ENCODE measurements around the gene STK32B.

The STK32B gene

GRCh38 chr4:5389756-5390310, 338.6 kb downstream of the STK32B start:
- H3K4me3 ChIP-seq (ENCODE audit: severe bottlenecking), result no peak overlapping the region
- no peak for ATAC-seq (ENCODE audit: low read depth)
- H3K36me3 ChIP-seq (ENCODE audit: low read depth), result no peaks in the 10 kb centered on the region
- H3K4me1 ChIP-seq (ENCODE audit: insufficient read depth, poor library complexity, severe bottlenecking), result no peaks in the 10 kb centered on the region
- no peak for DNase-seq (ENCODE audit: low spot score)
- no peaks in the 10 kb centered on the region for H3K9me3 ChIP-seq (ENCODE audit: severe bottlenecking)
- H3K27me3 ChIP-seq (ENCODE audit: insufficient read depth, poor library complexity, severe bottlenecking), result peaks cover 7% of the 10 kb centered on the region
- TF ChIP-seq CTCF (IDR thresholded peaks at IDR 0.05; ENCODE audit: poor library complexity, severe bottlenecking), result no peak
- no peak overlapping the region for H3K27ac ChIP-seq (ENCODE audit: poor library complexity, severe bottlenecking)

- no peaks in the 10 kb centered on the region for H3K36me3 ChIP-seq (ENCODE audit: low read depth)
- H3K27ac ChIP-seq (ENCODE audit: poor library complexity, severe bottlenecking), result no peak overlapping the region
- no peak for TF ChIP-seq CTCF (IDR thresholded peaks at IDR 0.05; ENCODE audit: poor library complexity, severe bottlenecking)
- no peak overlapping the region for H3K4me3 ChIP-seq (ENCODE audit: severe bottlenecking)
- peaks cover 12% of the 10 kb centered on the region for H3K27me3 ChIP-seq (ENCODE audit: insufficient read depth, poor library complexity, severe bottlenecking)
- no peaks in the 10 kb centered on the region for H3K4me1 ChIP-seq (ENCODE audit: insufficient read depth, poor library complexity, severe bottlenecking)
- DNase-seq (ENCODE audit: low spot score), result no peak
- H3K9me3 ChIP-seq (ENCODE audit: severe bottlenecking), result no peaks in the 10 kb centered on the region
- ATAC-seq (ENCODE audit: low read depth), result no peak
Observed at GRCh38 chr4:5391492-5391891, 340.2 kb downstream of the STK32B start.

GRCh38 chr4:5393911-5394513, 342.7 kb downstream of the STK32B start:
- no peaks in the 10 kb centered on the region for H3K36me3 ChIP-seq (ENCODE audit: low read depth)
- H3K27me3 ChIP-seq (ENCODE audit: insufficient read depth, poor library complexity, severe bottlenecking), result peaks cover 12% of the 10 kb centered on the region
- TF ChIP-seq CTCF (IDR thresholded peaks at IDR 0.05; ENCODE audit: poor library complexity, severe bottlenecking), result no peak
- DNase-seq (ENCODE audit: low spot score) (no peak), ATAC-seq (ENCODE audit: low read depth) (no peak)
- H3K9me3 ChIP-seq (ENCODE audit: severe bottlenecking), result no peaks in the 10 kb centered on the region
- no peak overlapping the region for H3K27ac ChIP-seq (ENCODE audit: poor library complexity, severe bottlenecking)
- no peaks in the 10 kb centered on the region for H3K4me1 ChIP-seq (ENCODE audit: insufficient read depth, poor library complexity, severe bottlenecking)
- no peak overlapping the region for H3K4me3 ChIP-seq (ENCODE audit: severe bottlenecking)

GRCh38 chr4:5395781-5396180, 344.5 kb downstream of the STK32B start:
- H3K36me3 ChIP-seq (ENCODE audit: low read depth), result no peaks in the 10 kb centered on the region
- no peak overlapping the region for H3K4me3 ChIP-seq (ENCODE audit: severe bottlenecking)
- no peaks in the 10 kb centered on the region for H3K9me3 ChIP-seq (ENCODE audit: severe bottlenecking)
- DNase-seq (ENCODE audit: low spot score) (no peak), ATAC-seq (ENCODE audit: low read depth) (no peak)
- peaks cover 12% of the 10 kb centered on the region for H3K27me3 ChIP-seq (ENCODE audit: insufficient read depth, poor library complexity, severe bottlenecking)
- H3K27ac ChIP-seq (ENCODE audit: poor library complexity, severe bottlenecking), result no peak overlapping the region
- no peak for TF ChIP-seq CTCF (IDR thresholded peaks at IDR 0.05; ENCODE audit: poor library complexity, severe bottlenecking)
- no peaks in the 10 kb centered on the region for H3K4me1 ChIP-seq (ENCODE audit: insufficient read depth, poor library complexity, severe bottlenecking)

- peaks cover 12% of the 10 kb centered on the region for H3K27me3 ChIP-seq (ENCODE audit: insufficient read depth, poor library complexity, severe bottlenecking)
- no peak overlapping the region for H3K4me3 ChIP-seq (ENCODE audit: severe bottlenecking)
- DNase-seq (ENCODE audit: low spot score) (no peak), ATAC-seq (ENCODE audit: low read depth) (no peak)
- TF ChIP-seq CTCF (IDR thresholded peaks at IDR 0.05; ENCODE audit: poor library complexity, severe bottlenecking), result no peak
- H3K4me1 ChIP-seq (ENCODE audit: insufficient read depth, poor library complexity, severe bottlenecking), result no peaks in the 10 kb centered on the region
- H3K27ac ChIP-seq (ENCODE audit: poor library complexity, severe bottlenecking), result no peak overlapping the region
- H3K9me3 ChIP-seq (ENCODE audit: severe bottlenecking), result no peaks in the 10 kb centered on the region
- H3K36me3 ChIP-seq (ENCODE audit: low read depth), result no peaks in the 10 kb centered on the region
Observed at GRCh38 chr4:5398056-5398455, 346.8 kb downstream of the STK32B start.
